Fibroblast of villous mesenchyme (primary cell): Measurements from ENCODE around the gene STK39. TPM values are rescaled to one million over a fixed set of nuclear protein-coding genes. Genes with fewer than 3 reads are reported as not detected.
A peak's percentile ranks its signal among the peaks of the same experiment; 100 is the strongest.

ENCODE experiments used
- DNase-seq: peaks from one replicate; pipeline ENCODE4 v3.0.0-alpha.2; 2010; ENCODE audit warnings: low read depth
- H3K4me3 ChIP-seq: 2 replicates; pipeline ENCODE4 v1.5.1; 2011; ENCODE audit warnings: low read depth, mild to moderate bottlenecking, low read length
- CTCF ChIP-seq: IDR thresholded peaks from 2 replicates; pipeline ENCODE4 v1.5.1; 2012; ENCODE audit warnings: low read depth, mild to moderate bottlenecking, low read length; ENCODE audit not compliant: insufficient read depth
- total RNA-seq: library from RNA; depleted of rRNA; stranded (reverse); fragments of >200 nt; gene quantifications from 2 replicates; pipeline ENCODE4 v1.2.3, GENCODE V29; 2012

The STK39 gene
- total RNA-seq, 1 donor = 27.2 TPM

- no peak for DNase-seq
- no peak for TF ChIP-seq CTCF
These were observed 183.1 kb downstream of the STK39 start for GRCh38 chr2:168064011-168064998.

GRCh38 chr2:168062936-168063335 lies 184.5 kb downstream of the STK39 start:
- no peak for DNase-seq
- TF ChIP-seq CTCF = no peak
- H3K4me3 ChIP-seq = no peak overlapping the region

More at GRCh38 chr2:168064011-168064998, 183.1 kb downstream of the STK39 start:
- no peak overlapping the region for H3K4me3 ChIP-seq

- no peak for DNase-seq
- TF ChIP-seq CTCF = no peak
- H3K4me3 ChIP-seq = no peak overlapping the region
These were observed 185.3 kb downstream of the STK39 start for GRCh38 chr2:168062054-168062453.

DNA sequence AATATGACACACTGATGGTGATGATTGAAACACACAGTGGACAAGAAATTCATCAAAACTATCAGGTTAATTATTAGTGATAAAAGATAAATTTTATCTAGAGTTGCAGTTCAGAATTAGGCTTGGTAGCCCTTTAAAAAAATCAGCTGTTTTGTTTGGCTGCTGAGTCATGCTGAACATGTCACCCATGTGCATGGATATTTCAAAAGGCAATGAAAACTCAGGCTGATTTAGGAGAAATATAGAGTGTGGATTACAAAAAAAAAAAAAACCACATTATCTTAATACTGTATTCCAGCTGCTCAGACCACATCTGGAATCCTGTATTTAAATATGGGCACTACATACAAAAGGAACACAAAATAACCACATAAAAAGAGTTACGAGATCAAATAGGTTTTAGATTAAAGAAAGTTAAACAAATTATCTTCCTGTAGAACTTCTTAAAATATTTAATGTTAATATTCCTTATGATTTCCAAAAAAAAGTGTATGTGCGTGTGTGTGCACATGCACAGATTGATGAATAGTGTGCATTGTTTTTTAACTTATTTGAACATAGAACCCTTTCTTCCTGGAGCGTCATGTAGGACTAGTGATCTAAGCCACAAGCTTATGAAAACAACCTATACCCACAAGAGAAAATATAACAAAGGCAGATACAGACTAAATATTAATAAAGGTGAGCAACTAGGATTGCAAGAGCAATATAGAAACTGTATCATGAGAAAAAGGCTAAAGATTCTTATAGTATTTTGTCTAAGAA lies 186.2 kb downstream of the STK39 start:
- DNase-seq = peak; percentile 62
- no peak overlapping the region for H3K4me3 ChIP-seq
- TF ChIP-seq CTCF = no peak

DNA sequence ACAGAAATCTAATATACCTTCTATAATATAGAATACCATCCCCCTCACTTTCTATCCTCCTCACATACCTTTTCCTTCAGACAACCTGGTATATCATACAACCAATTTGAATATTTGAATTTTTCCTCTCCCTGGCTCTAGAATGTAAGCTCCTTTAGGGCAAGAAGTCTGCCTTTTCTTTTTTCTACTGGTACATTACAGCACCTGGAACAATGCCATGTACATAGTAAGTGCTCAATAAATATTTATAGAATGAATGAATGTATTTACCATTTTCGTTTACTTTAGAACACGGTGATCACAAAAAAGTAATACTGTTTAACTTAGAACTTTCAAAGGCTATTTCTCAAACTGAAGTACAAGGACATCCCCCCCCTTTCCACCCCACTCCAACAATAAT lies 187.6 kb downstream of the STK39 start:
- no peak overlapping the region for H3K4me3 ChIP-seq
- TF ChIP-seq CTCF = no peak
- DNase-seq = no peak

GRCh38 chr2:168058675-168059074 lies 188.7 kb downstream of the STK39 start:
- no peak for TF ChIP-seq CTCF
- no peak overlapping the region for H3K4me3 ChIP-seq
- no peak for DNase-seq
